HG02981 (cell line): ENCODE measurements around the gene FRS3.

Source experiments
- ATAC-seq: cut with Tn5 transposase; IDR thresholded peaks from one replicate; pipeline ENCODE4 v1.9.1; 2021; ENCODE audit warnings: mild to moderate bottlenecking, moderate library complexity; ENCODE audit not compliant: unreplicated experiment

Gene FRS3

GRCh38 chr6:41730531-41731436 is 48.9 kb downstream of the FRS3 start:
- ATAC-seq, result no peak

- ATAC-seq, result no peak
These were observed 50.1 kb downstream of the FRS3 start for GRCh38 chr6:41729624-41730023.

- ATAC-seq, result no peak
These were observed 50.7 kb downstream of the FRS3 start for GRCh38 chr6:41728954-41729353.

GRCh38 chr6:41728073-41728936 is 51.4 kb downstream of the FRS3 start:
- ATAC-seq, result no peak

- ATAC-seq, result no peak
These were observed 52.0 kb downstream of the FRS3 start for GRCh38 chr6:41727705-41728072.

- ATAC-seq, result no peak
These were observed 52.8 kb downstream of the FRS3 start for GRCh38 chr6:41726876-41727275.

- no peak for ATAC-seq
These were observed 54.9 kb downstream of the FRS3 start for GRCh38 chr6:41724586-41725501.

- no peak for ATAC-seq
These were observed 55.5 kb downstream of the FRS3 start for GRCh38 chr6:41724228-41724580.

GRCh38 chr6:41723530-41724227 is 56.0 kb downstream of the FRS3 start:
- peak; percentile 83 for ATAC-seq

GRCh38 chr6:41722969-41723529 is 56.7 kb downstream of the FRS3 start:
- peak; percentile 19 for ATAC-seq

- no peak for ATAC-seq
These were observed 58.3 kb downstream of the FRS3 start for GRCh38 chr6:41721414-41721813.

- ATAC-seq, result no peak
These were observed 58.9 kb downstream of the FRS3 start for GRCh38 chr6:41720783-41721182.

- no peak for ATAC-seq
These were observed 59.5 kb downstream of the FRS3 start for GRCh38 chr6:41720262-41720620.
